Hepatocyte (in vitro differentiated cells): Measurements from ENCODE around the gene SPON1. TPM values are rescaled to one million over a fixed set of nuclear protein-coding genes. Genes with fewer than 3 reads are reported as not detected.

Source experiments
- DNase-seq: peaks from one replicate; pipeline ENCODE4 v3.0.0-alpha.2; 2016; ENCODE audit warnings: low spot score
- H2AFZ ChIP-seq: fragments of 200-600 bp; sonication (generic); 2 replicates; pipeline ENCODE4 v1.6.0; 2016; ENCODE audit warnings: antibody characterized with exemption, mild to moderate bottlenecking
- H3K27ac ChIP-seq: fragments of 200-600 bp; sonication (generic); 2 replicates; pipeline ENCODE4 v1.5.1; 2016; ENCODE audit warnings: mild to moderate bottlenecking
- H3K27me3 ChIP-seq: fragments of 200-600 bp; sonication (generic); 2 replicates; pipeline ENCODE4 v1.6.1; 2016
- H3K36me3 ChIP-seq: fragments of 200-600 bp; sonication (generic); replicated peaks from 2 replicates; pipeline ENCODE4 v1.5.1; 2016; ENCODE audit warnings: low read depth; ENCODE audit not compliant: insufficient read depth
- H3K4me1 ChIP-seq: fragments of 200-600 bp; sonication (generic); 2 replicates; pipeline ENCODE4 v1.5.1; 2016; ENCODE audit warnings: mild to moderate bottlenecking, moderate library complexity; ENCODE audit not compliant: insufficient read depth
- H3K4me2 ChIP-seq: fragments of 200-600 bp; sonication (generic); 2 replicates; pipeline ENCODE4 v1.6.0; 2016
- H3K4me3 ChIP-seq: fragments of 200-600 bp; sonication (generic); 2 replicates; pipeline ENCODE4 v1.5.1; 2016; ENCODE audit warnings: mild to moderate bottlenecking
- H3K79me2 ChIP-seq: fragments of 200-600 bp; sonication (generic); 2 replicates; pipeline ENCODE4 v1.6.0; 2017; ENCODE audit warnings: mild to moderate bottlenecking
- H3K9me2 ChIP-seq: fragments of 200-600 bp; sonication (generic); replicated peaks from 2 replicates; pipeline ENCODE4 v1.6.0; 2017; ENCODE audit warnings: mild to moderate bottlenecking; ENCODE audit not compliant: insufficient read depth
- H3K9me3 ChIP-seq: fragments of 200-600 bp; sonication (generic); 2 replicates; pipeline ENCODE4 v1.5.1; 2016; ENCODE audit warnings: low read depth, mild to moderate bottlenecking
- H4K20me1 ChIP-seq: fragments of 200-600 bp; sonication (generic); 2 replicates; pipeline ENCODE4 v1.6.0; 2016; ENCODE audit warnings: mild to moderate bottlenecking; ENCODE audit not compliant: insufficient read depth, poor library complexity, severe bottlenecking
- EZH2 ChIP-seq: fragments of 200-600 bp; sonication (generic); IDR thresholded peaks from 2 replicates; pipeline ENCODE4 v1.6.1; 2016; ENCODE audit warnings: antibody characterized with exemption, mild to moderate bottlenecking, borderline replicate concordance
- EZH2phosphoT487 ChIP-seq: fragments of 200-600 bp; sonication (generic); IDR thresholded peaks from one replicate; pipeline ENCODE4 v1.6.1; 2018; ENCODE audit warnings: antibody characterized with exemption, mild to moderate bottlenecking, low read depth, moderate library complexity; ENCODE audit not compliant: unreplicated experiment, severe bottlenecking
- WGBS: methylation state at CpG from one replicate; pipeline ENCODE4 v1.1.6; 2016; ENCODE audit warnings: low lambda C conversion rate; ENCODE audit errors: missing lambda C conversion rate; 5-methylcytosine and 5-hydroxymethylcytosine counted together
- polyA plus RNA-seq: library from polyadenylated mRNA; unstranded; fragments of >200 nt; fragmentation: Nextera tagmentation; extraction: Ambion mirVana; gene quantifications from 2 replicates; pipeline ENCODE4 v1.2.1, GENCODE V29; 2016
- total RNA-seq: library from RNA; depleted of rRNA; stranded (reverse); fragments of >200 nt; gene quantifications from 2 replicates; pipeline ENCODE4 v1.2.3, GENCODE V29; 2014
- TF ChIP-seq, protein P1 (sequence below): fragments of 200-600 bp; sonication (generic); IDR thresholded peaks from 2 replicates; pipeline ENCODE4 v1.5.1; 2016; ENCODE audit warnings: antibody characterized with exemption, mild to moderate bottlenecking; ENCODE audit not compliant: poor library complexity

The SPON1 gene
- total and polyA plus RNA-seq, 2 experiments from 2014 or later, result 47.8 to 73.1 TPM

DNA sequence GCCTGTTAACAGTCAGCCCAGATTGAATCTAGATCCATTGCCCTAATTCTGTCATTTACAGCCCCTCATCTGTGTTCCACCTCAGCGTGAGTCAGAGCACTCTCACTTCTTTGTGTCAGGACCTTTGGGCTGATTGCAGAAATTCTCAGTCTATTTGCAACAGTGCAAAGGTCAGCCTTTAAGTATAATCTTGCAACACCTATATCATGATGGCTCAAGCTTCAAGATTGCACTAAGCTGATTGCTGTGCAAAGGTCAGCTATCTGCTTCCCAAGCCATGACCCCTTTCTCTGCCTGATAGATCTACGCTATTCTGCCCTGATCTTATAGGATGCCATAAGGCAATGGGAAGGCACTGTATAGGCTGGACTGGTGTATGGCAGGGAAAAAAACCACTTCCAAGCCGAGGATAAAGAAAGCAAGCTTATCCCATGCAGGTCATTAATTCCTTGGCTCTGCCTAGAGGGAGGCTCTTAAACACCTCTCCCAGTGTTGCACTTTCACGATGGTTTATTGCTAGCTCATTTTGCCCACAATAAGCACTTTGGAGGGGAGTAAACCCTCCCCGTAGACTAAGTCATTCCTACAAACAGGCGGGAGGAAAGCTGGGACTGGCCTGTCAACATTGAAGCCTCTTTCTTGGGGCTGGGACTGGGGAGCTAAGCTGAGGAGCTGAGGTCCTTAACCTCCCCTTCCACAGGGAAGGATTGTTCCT, 295.9 kb downstream of the SPON1 start:
- H4K20me1 ChIP-seq, result no peaks in the 10 kb centered on the region
- H3K4me1 ChIP-seq, result peaks cover 21% of the 10 kb centered on the region
- no peak overlapping the region for H2AFZ ChIP-seq
- H3K79me2 ChIP-seq, result no peaks in the 10 kb centered on the region
- 24% methylated on average over 6 of the region's 6 CpGs for WGBS
- H3K36me3 ChIP-seq, result no peaks in the 10 kb centered on the region
- no peaks in the 10 kb centered on the region for H3K27me3 ChIP-seq
- H3K4me2 ChIP-seq, result peak overlapping the region; percentile 30
- TF ChIP-seq EZH2phosphoT487, result no peak
- TF ChIP-seq, protein P1, sequence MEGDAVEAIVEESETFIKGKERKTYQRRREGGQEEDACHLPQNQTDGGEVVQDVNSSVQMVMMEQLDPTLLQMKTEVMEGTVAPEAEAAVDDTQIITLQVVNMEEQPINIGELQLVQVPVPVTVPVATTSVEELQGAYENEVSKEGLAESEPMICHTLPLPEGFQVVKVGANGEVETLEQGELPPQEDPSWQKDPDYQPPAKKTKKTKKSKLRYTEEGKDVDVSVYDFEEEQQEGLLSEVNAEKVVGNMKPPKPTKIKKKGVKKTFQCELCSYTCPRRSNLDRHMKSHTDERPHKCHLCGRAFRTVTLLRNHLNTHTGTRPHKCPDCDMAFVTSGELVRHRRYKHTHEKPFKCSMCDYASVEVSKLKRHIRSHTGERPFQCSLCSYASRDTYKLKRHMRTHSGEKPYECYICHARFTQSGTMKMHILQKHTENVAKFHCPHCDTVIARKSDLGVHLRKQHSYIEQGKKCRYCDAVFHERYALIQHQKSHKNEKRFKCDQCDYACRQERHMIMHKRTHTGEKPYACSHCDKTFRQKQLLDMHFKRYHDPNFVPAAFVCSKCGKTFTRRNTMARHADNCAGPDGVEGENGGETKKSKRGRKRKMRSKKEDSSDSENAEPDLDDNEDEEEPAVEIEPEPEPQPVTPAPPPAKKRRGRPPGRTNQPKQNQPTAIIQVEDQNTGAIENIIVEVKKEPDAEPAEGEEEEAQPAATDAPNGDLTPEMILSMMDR, result no peak
- no peak for TF ChIP-seq EZH2
- no peak overlapping the region for H3K4me3 ChIP-seq
- H3K27ac ChIP-seq, result peak overlapping the region; percentile 32
- no peaks in the 10 kb centered on the region for H3K9me3 ChIP-seq
- no peaks in the 10 kb centered on the region for H3K9me2 ChIP-seq
- peak; percentile 82 for DNase-seq

DNA sequence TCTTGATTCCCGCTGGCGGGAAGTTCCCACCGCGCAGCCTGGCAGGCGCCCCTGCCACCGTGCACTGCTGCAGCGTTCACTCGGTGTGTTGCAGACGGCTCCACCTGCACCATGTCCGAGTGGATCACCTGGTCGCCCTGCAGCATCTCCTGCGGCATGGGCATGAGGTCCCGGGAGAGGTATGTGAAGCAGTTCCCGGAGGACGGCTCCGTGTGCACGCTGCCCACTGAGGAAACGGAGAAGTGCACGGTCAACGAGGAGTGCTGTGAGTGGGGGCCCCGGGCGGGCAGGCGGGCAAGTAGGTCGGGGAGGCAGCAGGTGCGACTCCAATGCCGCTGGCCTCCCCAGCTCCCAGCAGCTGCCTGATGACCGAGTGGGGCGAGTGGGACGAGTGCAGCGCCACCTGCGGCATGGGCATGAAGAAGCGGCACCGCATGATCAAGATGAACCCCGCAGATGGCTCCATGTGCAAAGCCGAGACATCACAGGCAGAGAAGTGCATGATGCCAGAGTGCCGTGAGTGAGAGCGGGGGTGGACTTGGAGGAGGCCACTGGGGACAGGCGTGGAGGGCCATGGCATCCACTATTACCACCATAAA, 296.8 kb downstream of the SPON1 start:
- H3K9me2 ChIP-seq, result no peaks in the 10 kb centered on the region
- peak overlapping the region; percentile 30 for H3K4me2 ChIP-seq
- peak overlapping the region; percentile 32 for H3K27ac ChIP-seq

DNA sequence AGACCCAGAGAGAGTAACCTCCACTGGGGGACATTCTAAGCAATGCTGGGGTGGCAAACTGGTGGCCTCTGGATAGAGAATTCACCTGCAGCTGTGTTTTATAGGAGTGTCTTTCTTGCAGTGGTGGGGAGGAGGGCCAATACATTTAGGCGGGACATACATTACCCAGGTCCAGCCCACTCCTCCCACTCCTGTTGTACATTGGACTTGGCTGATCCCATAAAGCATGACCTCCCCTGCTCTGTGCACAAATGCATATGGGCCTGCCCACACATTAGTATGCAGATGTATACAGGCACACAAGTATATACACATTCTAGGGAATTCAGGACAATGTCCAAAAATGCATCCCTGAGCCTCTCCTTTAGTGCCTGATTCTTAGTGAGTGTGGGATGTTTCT, 297.4 kb downstream of the SPON1 start:
- WGBS, result 100% methylated on average over 1 of the region's 1 CpG

More for the DNA sequence above, 296.8 kb downstream of the SPON1 start:
- TF ChIP-seq EZH2 (no peak), EZH2phosphoT487 (no peak)
- TF ChIP-seq, protein P1, result no peak
- no peaks in the 10 kb centered on the region for H4K20me1 ChIP-seq
- H3K4me3 ChIP-seq, result no peak overlapping the region
- H3K36me3 ChIP-seq, result no peaks in the 10 kb centered on the region
- H3K9me3 ChIP-seq, result no peaks in the 10 kb centered on the region
- no peaks in the 10 kb centered on the region for H3K27me3 ChIP-seq
- H3K79me2 ChIP-seq, result no peaks in the 10 kb centered on the region
- H3K4me1 ChIP-seq, result peaks cover 21% of the 10 kb centered on the region
- DNase-seq, result no peak
- WGBS, result 94% methylated on average over 38 of the region's 38 CpGs
- H2AFZ ChIP-seq, result no peak overlapping the region

More for the DNA sequence above, 297.4 kb downstream of the SPON1 start:
- H2AFZ ChIP-seq, result no peak overlapping the region
- no peak overlapping the region for H3K27ac ChIP-seq
- H4K20me1 ChIP-seq, result no peaks in the 10 kb centered on the region
- TF ChIP-seq, protein P1, result no peak
- TF ChIP-seq EZH2phosphoT487, result no peak
- no peak for TF ChIP-seq EZH2
- H3K9me3 ChIP-seq, result no peaks in the 10 kb centered on the region
- H3K36me3 ChIP-seq, result no peaks in the 10 kb centered on the region
- no peaks in the 10 kb centered on the region for H3K27me3 ChIP-seq
- no peaks in the 10 kb centered on the region for H3K79me2 ChIP-seq
- H3K9me2 ChIP-seq, result no peaks in the 10 kb centered on the region
- H3K4me2 ChIP-seq, result no peak overlapping the region
- no peak overlapping the region for H3K4me3 ChIP-seq
- H3K4me1 ChIP-seq, result peaks cover 21% of the 10 kb centered on the region
- no peak for DNase-seq
